ENCODE results near the gene PLAAT2.

DNA sequence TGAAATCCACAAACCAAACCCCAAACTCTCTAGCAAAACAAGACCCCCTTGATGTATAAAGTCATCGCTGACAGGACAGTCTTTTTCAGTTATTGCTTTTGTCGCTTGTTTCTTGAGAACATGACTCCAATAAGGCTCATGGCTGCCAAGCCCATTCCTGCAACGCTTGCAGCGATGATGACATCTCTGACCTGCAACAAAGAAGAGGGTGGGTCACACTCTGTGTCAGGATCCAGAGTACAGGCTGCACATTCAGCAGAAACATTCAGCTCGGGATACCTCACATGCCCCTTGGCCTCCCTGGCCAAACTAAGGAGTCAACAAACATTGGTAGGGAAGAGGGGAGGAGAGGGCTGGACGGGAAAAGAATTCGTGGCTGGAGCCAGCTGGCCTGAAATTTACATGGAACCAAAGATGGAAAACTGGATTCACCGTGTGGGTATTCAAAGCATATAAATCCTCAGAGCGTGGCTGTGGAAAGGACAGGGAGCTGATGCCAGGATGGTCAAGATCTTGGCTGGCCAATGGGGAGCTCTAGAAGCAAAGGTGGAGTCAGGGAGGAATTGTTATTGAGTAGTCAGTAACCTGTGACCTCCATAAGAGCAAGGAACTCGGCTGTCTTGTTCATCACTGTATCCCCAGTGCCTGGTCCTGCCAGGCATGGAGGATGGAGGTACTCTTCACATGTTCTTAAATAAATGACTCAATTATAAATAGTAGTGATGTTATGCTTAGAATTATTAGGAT, 11.8 kb upstream of the PLAAT2 start:
- TF ChIP-seq POLR2A (IDR thresholded peaks at IDR 0.05): no peak
- TF ChIP-seq, protein P1, sequence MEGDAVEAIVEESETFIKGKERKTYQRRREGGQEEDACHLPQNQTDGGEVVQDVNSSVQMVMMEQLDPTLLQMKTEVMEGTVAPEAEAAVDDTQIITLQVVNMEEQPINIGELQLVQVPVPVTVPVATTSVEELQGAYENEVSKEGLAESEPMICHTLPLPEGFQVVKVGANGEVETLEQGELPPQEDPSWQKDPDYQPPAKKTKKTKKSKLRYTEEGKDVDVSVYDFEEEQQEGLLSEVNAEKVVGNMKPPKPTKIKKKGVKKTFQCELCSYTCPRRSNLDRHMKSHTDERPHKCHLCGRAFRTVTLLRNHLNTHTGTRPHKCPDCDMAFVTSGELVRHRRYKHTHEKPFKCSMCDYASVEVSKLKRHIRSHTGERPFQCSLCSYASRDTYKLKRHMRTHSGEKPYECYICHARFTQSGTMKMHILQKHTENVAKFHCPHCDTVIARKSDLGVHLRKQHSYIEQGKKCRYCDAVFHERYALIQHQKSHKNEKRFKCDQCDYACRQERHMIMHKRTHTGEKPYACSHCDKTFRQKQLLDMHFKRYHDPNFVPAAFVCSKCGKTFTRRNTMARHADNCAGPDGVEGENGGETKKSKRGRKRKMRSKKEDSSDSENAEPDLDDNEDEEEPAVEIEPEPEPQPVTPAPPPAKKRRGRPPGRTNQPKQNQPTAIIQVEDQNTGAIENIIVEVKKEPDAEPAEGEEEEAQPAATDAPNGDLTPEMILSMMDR (IDR thresholded peaks at IDR 0.05 in 8 of 11, conservative IDR thresholded peaks at IDR 0.05 in 3 of 11): no peak
- no peak for TF ChIP-seq POLR2AphosphoS5 (IDR thresholded peaks at IDR 0.05)

Measured in spleen (tissue), 7 donors.